ENCODE measurements around the gene FBXW12. TPM values are rescaled to one million over a fixed set of nuclear protein-coding genes. Genes with fewer than 3 reads are reported as not detected.

FBXW12 gene
- total RNA-seq, 1 donor from 2014 or later, result 0.52 TPM

DNA sequence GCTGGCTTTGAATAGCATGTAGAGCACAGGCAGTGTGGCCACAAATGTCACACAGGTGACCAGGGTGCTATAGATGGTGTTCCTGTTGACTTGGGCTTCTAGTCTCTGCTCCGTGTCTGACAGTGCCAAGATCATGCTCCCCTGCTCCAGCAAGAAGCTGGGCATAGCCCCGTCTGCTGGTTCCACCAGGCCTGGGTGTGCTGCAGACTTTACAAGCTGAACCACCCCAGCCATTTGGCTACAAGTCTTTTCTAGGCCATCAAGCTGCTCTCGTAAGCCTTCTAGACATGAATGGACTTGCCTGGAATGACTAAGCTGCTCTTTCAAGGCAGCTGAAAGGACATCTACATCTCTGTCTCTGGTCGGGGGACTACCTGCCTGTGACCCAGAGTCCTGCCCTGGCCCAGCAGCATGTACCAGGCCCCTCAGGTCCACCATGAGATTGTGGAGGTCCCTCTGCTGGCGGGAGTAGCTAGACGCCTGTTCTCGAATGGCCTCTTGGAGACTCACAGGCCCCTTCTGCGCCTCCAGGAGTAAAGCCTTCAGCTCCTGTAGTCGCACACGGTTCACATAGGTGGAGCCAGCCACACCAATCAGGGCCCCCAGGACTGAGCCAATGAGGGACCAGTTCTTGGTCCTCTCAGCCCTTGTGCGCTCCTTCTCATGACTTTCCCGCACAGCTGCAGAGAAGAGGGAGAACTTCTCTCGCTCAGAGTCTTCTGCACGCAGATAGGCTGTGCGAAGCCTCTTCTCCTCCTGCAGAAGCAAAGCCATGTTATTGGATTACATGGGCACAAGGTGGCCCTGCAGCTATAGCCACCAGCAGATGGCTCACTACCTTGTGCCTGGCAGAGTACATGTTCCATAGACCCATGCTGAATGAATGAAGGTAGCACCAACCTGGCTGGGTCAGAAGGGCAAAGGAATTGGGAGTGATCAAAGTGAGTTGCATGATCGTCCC, 60.7 kb downstream of the FBXW12 start:
- Histone ChIP-seq H3K36me3 (ENCODE audit: control insufficient read depth in 3 of 3, insufficient read depth in 3 of 3, low read length in 3 of 3) (peaks cover 15 to 18% (median 16%) of the 10 kb centered on the region in 3 donors), H3K9me3 (ENCODE audit: control insufficient read depth in 3 of 3, low read length in 3 of 3) (no peaks in the 10 kb centered on the region), H3K9ac (ENCODE audit: low read depth in 1 of 3, low read length in 3 of 3) (peak overlapping the region in 1 of 3 donors; percentile 7), H3K4me3 (ENCODE audit: low read length in 3 of 3) (no peak overlapping the region), H3K27me3 (ENCODE audit: control insufficient read depth in 3 of 3, insufficient read depth in 3 of 3, low read length in 3 of 3) (peaks cover 0 to 9% (median 7%) of the 10 kb centered on the region in 3 donors), H3K4me1 (ENCODE audit: control insufficient read depth in 3 of 3, insufficient read depth in 3 of 3, low read length in 3 of 3) (peaks cover 11 to 21% (median 18%) of the 10 kb centered on the region in 3 donors), H3K27ac (ENCODE audit: low read depth, low read length) (no peak overlapping the region)

DNA sequence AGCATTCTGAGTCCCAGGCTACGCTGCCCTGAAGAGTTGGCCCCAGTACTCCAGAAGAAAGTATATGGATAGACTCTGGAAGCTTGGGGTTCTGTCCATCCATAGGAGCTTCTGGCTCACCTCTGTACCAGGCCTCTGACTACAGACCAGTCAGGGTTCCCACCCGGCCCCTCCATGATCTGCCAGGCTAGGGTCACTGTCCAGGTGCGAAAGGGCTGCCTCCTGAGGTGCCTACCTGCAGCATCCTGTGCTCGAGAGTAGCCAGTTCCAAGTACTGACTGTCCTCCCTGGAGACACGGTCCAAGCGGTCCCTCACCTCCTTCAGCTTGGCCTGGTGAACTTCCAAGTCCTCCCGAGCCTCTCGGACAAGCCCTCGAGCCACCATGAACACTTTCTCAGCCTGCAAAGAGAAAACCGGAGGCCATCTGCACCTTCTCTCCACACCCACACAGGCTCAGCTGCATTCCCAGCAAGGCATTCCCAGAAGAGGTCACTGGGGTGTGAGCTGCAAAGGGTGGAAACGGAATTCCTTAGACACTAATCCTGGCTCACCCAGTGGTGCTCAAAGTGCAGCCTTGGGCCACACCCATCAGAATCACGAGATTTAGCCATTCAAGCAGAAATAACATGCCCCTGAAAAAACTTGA, 61.6 kb downstream of the FBXW12 start:
- H3K4me3 ChIP-seq (ENCODE audit: low read length in 3 of 3), result no peak overlapping the region
- H3K27me3 ChIP-seq (ENCODE audit: control insufficient read depth in 3 of 3, insufficient read depth in 3 of 3, low read length in 3 of 3), result no peaks in the 10 kb centered on the region
- H3K9ac ChIP-seq (ENCODE audit: low read depth in 1 of 3, low read length in 3 of 3), result no peak overlapping the region
- no peaks in the 10 kb centered on the region for H3K9me3 ChIP-seq (ENCODE audit: control insufficient read depth in 3 of 3, low read length in 3 of 3)
- peaks cover 15 to 18% (median 16%) of the 10 kb centered on the region in 3 donors for H3K36me3 ChIP-seq (ENCODE audit: control insufficient read depth in 3 of 3, insufficient read depth in 3 of 3, low read length in 3 of 3)
- H3K27ac ChIP-seq (ENCODE audit: low read depth, low read length), result no peak overlapping the region
- H3K4me1 ChIP-seq (ENCODE audit: control insufficient read depth in 3 of 3, insufficient read depth in 3 of 3, low read length in 3 of 3), result peaks cover 6 to 13% (median 12%) of the 10 kb centered on the region in 3 donors

DNA sequence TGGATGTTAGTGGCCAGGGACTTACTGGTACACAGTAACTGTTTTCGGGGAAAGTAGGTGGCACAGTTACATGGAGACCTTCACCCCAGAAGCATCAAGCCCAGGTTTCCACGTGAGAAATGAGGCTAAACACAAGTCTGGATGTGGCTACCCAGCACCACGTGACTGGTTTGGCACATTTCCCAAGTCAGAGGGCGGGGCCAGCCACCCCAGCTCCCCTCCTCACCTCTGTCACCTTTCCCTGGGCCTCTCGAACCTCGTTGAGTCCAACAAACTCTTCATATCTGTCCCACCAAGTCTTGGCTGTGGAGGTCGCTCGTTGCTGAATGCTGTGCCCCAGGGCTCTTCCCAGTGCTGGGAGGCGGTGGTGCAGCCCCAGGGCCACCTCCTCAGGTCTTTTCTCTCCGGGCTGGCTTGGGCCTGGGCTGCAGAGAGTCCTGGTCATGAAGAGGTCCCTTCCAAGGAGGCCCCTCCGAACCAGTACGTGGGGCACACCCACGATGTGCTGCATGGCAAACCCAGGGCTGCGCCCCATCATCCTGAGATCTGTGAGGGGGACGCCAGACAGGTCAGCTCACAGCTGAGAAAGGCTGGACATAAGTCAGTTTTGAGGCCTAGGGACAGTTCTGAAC, 62.7 kb downstream of the FBXW12 start:
- Histone ChIP-seq H3K9me3 (ENCODE audit: control insufficient read depth in 3 of 3, low read length in 3 of 3) (no peaks in the 10 kb centered on the region), H3K9ac (ENCODE audit: low read depth in 1 of 3, low read length in 3 of 3) (peak overlapping the region in 1 of 3 donors; percentile 3), H3K4me1 (ENCODE audit: control insufficient read depth in 3 of 3, insufficient read depth in 3 of 3, low read length in 3 of 3) (peaks cover 8 to 19% (median 19%) of the 10 kb centered on the region in 3 donors), H3K27ac (ENCODE audit: low read depth, low read length) (no peak overlapping the region), H3K36me3 (ENCODE audit: control insufficient read depth in 3 of 3, insufficient read depth in 3 of 3, low read length in 3 of 3) (peaks cover 15 to 18% (median 16%) of the 10 kb centered on the region in 3 donors), H3K27me3 (ENCODE audit: control insufficient read depth in 3 of 3, insufficient read depth in 3 of 3, low read length in 3 of 3) (no peaks in the 10 kb centered on the region), H3K4me3 (ENCODE audit: low read length in 3 of 3) (no peak overlapping the region)

DNA sequence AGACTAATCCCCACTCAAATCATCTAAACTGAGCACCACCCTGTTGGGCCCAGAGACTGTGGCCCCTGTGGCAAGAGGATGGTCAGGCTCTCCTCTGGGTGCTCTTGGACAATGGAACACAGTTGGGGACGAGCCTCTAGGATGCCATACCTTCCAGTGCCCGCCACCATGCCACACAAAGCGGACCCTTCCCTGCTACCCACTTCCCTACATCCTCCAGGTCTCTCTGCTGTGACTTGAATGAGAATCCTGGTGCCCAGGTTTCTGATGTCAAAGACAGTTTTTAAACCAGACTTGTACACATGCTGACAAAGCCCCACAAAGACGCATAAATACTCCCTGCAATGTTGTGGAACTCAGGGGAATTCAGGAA, 63.2 kb downstream of the FBXW12 start:
- Histone ChIP-seq H3K9me3 (ENCODE audit: control insufficient read depth in 3 of 3, low read length in 3 of 3) (no peaks in the 10 kb centered on the region), H3K27me3 (ENCODE audit: control insufficient read depth in 3 of 3, insufficient read depth in 3 of 3, low read length in 3 of 3) (no peaks in the 10 kb centered on the region), H3K27ac (ENCODE audit: low read depth, low read length) (no peak overlapping the region), H3K36me3 (ENCODE audit: control insufficient read depth in 3 of 3, insufficient read depth in 3 of 3, low read length in 3 of 3) (peaks cover 16 to 18% (median 16%) of the 10 kb centered on the region in 3 donors), H3K4me3 (ENCODE audit: low read length in 3 of 3) (no peak overlapping the region), H3K4me1 (ENCODE audit: control insufficient read depth in 3 of 3, insufficient read depth in 3 of 3, low read length in 3 of 3) (peaks cover 6 to 17% (median 16%) of the 10 kb centered on the region in 3 donors), H3K9ac (ENCODE audit: low read depth in 1 of 3, low read length in 3 of 3) (peak overlapping the region in 1 of 3 donors; percentile 3)

DNA sequence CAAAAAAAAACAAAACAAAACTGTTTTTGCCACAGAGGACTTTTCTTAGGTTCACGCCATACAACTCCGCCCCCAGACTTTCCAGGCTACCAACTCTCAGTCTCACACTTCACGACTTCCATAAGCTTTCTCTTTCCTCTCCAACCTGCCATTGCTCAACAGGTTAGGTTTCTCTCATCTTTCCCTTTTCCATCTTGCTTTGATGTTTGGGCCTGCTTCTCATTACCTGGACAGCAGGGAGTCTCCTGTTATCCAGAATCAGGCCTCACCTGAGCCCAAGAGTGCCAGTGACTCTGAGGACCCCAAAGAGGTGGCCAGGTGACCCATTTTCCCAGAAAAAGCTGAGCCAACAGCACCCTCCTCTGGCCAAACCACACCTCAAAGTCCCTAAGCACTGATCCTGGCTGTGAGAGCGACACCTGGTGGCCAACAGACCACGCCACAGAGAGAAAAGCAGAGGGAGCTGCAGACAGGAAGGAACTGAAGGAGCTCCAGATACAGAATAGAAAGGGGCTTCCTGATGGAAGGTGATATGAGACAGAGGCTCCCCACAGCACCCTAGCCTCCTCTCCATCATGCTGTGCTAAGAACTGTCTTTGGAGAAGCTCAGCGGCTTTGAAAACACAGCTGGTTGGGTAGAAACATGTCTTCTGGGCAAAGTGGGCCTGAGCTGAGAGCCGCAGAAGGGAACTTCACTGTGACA, 63.9 kb downstream of the FBXW12 start:
- H3K27ac ChIP-seq (ENCODE audit: low read depth, low read length), result no peak overlapping the region
- H3K4me1 ChIP-seq (ENCODE audit: control insufficient read depth in 3 of 3, insufficient read depth in 3 of 3, low read length in 3 of 3), result peaks cover 10 to 21% (median 14%) of the 10 kb centered on the region in 3 donors
- H3K27me3 ChIP-seq (ENCODE audit: control insufficient read depth in 3 of 3, insufficient read depth in 3 of 3, low read length in 3 of 3), result no peaks in the 10 kb centered on the region
- no peaks in the 10 kb centered on the region for H3K9me3 ChIP-seq (ENCODE audit: control insufficient read depth in 3 of 3, low read length in 3 of 3)
- H3K4me3 ChIP-seq (ENCODE audit: low read length in 3 of 3), result no peak overlapping the region
- peaks cover 16 to 18% (median 17%) of the 10 kb centered on the region in 3 donors for H3K36me3 ChIP-seq (ENCODE audit: control insufficient read depth in 3 of 3, insufficient read depth in 3 of 3, low read length in 3 of 3)
- peak overlapping the region in 1 of 3 donors; percentile 40 for H3K9ac ChIP-seq (ENCODE audit: low read depth in 1 of 3, low read length in 3 of 3)

DNA sequence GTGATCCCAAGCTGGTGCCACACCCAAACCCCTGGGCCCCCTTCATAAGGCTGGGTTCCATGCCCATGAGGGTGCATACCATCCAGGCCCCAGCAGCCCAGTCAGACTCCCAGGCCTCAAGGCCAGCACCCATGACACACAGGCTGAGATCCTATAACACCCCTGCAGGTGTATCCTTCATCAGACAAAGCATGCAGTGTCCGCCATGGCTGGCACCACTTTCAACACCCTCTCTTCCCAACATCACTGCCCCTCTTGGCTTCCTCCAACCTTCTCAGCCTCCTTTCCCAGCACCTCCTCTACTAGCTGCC, 64.4 kb downstream of the FBXW12 start:
- peak overlapping the region in 1 of 3 donors; percentile 40 for H3K9ac ChIP-seq (ENCODE audit: low read depth in 1 of 3, low read length in 3 of 3)
- H3K9me3 ChIP-seq (ENCODE audit: control insufficient read depth in 3 of 3, low read length in 3 of 3), result no peaks in the 10 kb centered on the region
- H3K27ac ChIP-seq (ENCODE audit: low read depth, low read length), result no peak overlapping the region
- peaks cover 16 to 18% (median 17%) of the 10 kb centered on the region in 3 donors for H3K36me3 ChIP-seq (ENCODE audit: control insufficient read depth in 3 of 3, insufficient read depth in 3 of 3, low read length in 3 of 3)
- H3K27me3 ChIP-seq (ENCODE audit: control insufficient read depth in 3 of 3, insufficient read depth in 3 of 3, low read length in 3 of 3), result no peaks in the 10 kb centered on the region
- H3K4me1 ChIP-seq (ENCODE audit: control insufficient read depth in 3 of 3, insufficient read depth in 3 of 3, low read length in 3 of 3), result peaks cover 12 to 23% (median 17%) of the 10 kb centered on the region in 3 donors
- no peak overlapping the region for H3K4me3 ChIP-seq (ENCODE audit: low read length in 3 of 3)

DNA sequence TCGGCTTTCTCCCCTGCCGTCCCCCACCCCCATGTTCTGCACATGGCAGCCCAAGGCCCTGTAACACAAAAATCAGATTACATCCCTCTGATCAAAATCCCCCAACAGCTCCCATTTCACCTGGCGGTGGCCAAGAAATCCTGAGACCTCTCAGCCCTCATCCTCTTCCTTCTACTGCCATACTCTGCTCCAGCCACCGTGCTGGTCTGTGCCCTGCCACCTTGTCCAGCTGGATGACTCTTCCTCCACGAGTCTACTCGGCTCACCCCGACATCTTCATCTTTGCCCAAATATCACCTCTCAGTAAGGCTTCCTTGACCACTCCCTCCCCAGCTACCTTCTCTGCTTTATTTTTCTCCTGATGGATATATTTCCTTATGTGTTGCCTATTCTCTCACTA, 64.8 kb downstream of the FBXW12 start:
- no peak overlapping the region for H3K4me3 ChIP-seq (ENCODE audit: low read length in 3 of 3)
- H3K36me3 ChIP-seq (ENCODE audit: control insufficient read depth in 3 of 3, insufficient read depth in 3 of 3, low read length in 3 of 3), result peaks cover 19 to 23% (median 19%) of the 10 kb centered on the region in 3 donors
- H3K27me3 ChIP-seq (ENCODE audit: control insufficient read depth in 3 of 3, insufficient read depth in 3 of 3, low read length in 3 of 3), result no peaks in the 10 kb centered on the region
- no peak overlapping the region for H3K27ac ChIP-seq (ENCODE audit: low read depth, low read length)
- no peaks in the 10 kb centered on the region for H3K9me3 ChIP-seq (ENCODE audit: control insufficient read depth in 3 of 3, low read length in 3 of 3)
- H3K9ac ChIP-seq (ENCODE audit: low read depth in 1 of 3, low read length in 3 of 3), result no peak overlapping the region
- peaks cover 16 to 27% (median 21%) of the 10 kb centered on the region in 3 donors for H3K4me1 ChIP-seq (ENCODE audit: control insufficient read depth in 3 of 3, insufficient read depth in 3 of 3, low read length in 3 of 3)

DNA sequence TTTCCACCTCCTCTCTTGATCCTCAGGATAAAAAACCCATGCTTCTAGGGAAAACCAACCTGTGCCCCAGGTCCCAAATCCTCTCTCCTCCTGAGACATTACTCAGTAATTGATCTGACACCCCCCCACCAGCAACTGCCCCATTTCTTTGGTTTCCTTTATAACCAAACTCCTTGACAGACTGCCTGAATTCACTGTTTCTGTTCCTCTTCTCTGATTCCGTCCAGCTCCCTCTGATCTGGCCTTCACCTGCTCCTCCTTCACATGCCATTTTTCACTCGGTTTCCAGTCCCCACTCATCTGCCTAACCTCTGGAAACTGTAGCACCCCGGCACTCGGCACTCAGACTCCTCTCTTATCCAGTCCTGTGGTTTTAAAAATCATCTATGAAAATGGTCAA, 65.8 kb downstream of the FBXW12 start:
- no peak overlapping the region for H3K4me3 ChIP-seq (ENCODE audit: low read length in 3 of 3)
- no peak overlapping the region for H3K9ac ChIP-seq (ENCODE audit: low read depth in 1 of 3, low read length in 3 of 3)
- no peaks in the 10 kb centered on the region for H3K27me3 ChIP-seq (ENCODE audit: control insufficient read depth in 3 of 3, insufficient read depth in 3 of 3, low read length in 3 of 3)
- H3K4me1 ChIP-seq (ENCODE audit: control insufficient read depth in 3 of 3, insufficient read depth in 3 of 3, low read length in 3 of 3), result peaks cover 18 to 30% (median 23%) of the 10 kb centered on the region in 3 donors
- peaks cover 16 to 18% (median 17%) of the 10 kb centered on the region in 3 donors for H3K36me3 ChIP-seq (ENCODE audit: control insufficient read depth in 3 of 3, insufficient read depth in 3 of 3, low read length in 3 of 3)
- H3K27ac ChIP-seq (ENCODE audit: low read depth, low read length), result no peak overlapping the region
- H3K9me3 ChIP-seq (ENCODE audit: control insufficient read depth in 3 of 3, low read length in 3 of 3), result no peaks in the 10 kb centered on the region

DNA sequence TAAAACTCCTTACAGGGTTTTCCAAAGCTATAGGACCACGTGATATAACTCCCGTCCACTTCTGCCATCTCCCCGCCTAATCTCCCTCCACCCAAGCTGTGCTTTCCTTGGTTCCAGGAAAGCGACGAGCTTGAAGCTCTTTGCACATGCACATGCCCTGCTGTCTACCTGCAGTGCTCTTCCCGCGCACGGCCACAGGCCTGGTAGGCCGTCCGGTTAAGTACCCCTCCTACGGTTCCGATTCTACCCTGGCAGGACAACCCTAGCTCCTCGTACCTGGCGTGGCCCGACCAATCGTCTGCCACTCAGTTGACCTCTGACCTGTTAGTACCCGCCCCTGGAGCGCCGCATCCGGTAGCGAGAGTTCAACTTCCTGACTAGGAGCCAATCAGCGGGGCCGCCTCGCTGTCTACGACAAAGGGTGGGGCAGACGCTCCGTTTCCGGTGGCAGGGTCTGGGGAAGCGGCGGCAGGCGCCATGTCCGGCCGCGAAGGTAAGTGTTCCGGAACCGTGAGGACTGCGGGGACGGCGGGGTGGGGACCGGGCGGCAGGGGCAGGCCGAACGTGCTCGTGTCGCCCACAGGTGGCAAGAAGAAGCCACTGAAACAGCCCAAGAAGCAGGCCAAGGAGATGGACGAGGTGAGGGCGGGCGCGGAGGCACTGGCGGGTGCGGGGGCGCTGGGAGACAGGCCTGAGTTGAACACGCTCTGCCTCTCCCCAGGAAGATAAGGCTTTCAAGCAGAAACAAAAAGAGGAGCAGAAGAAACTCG, 68.0 kb downstream of the FBXW12 start, which contains the start of the genes CCDC51 and TMA7:
Gene CCDC51, minus strand, starts transcription at position 300 of the 770 bp plus-strand sequence. CDS start 4,991 bp downstream, outside the sequence.
Gene TMA7, plus strand, starts transcription at position 438 of the 770 bp plus-strand sequence. Its CDS starts 40 bp downstream, at position 478.
- no peaks in the 10 kb centered on the region for H3K9me3 ChIP-seq (ENCODE audit: control insufficient read depth in 3 of 3, low read length in 3 of 3)
- no peaks in the 10 kb centered on the region for H3K27me3 ChIP-seq (ENCODE audit: control insufficient read depth in 3 of 3, insufficient read depth in 3 of 3, low read length in 3 of 3)
- peaks cover 18 to 24% (median 23%) of the 10 kb centered on the region in 3 donors for H3K4me1 ChIP-seq (ENCODE audit: control insufficient read depth in 3 of 3, insufficient read depth in 3 of 3, low read length in 3 of 3)
- peak within 1 kb of the TSS; percentile 82 to 94 (median 84) for H3K9ac ChIP-seq (ENCODE audit: low read depth in 1 of 3, low read length in 3 of 3)
- H3K27ac ChIP-seq (ENCODE audit: low read depth, low read length), result peak within 1 kb of the TSS; percentile 87
- H3K36me3 ChIP-seq (ENCODE audit: control insufficient read depth in 3 of 3, insufficient read depth in 3 of 3, low read length in 3 of 3), result peaks cover 16 to 25% (median 18%) of the 10 kb centered on the region in 3 donors
- peak within 1 kb of the TSS; percentile 92 to 100 (median 99) for H3K4me3 ChIP-seq (ENCODE audit: low read length in 3 of 3)
